Dermis microvascular lymphatic vessel endothelial cell (primary cell): ENCODE measurements around the gene APBA2. TPM values are rescaled to one million over a fixed set of nuclear protein-coding genes. Genes with fewer than 3 reads are reported as not detected.

Experiments
- DNase-seq, 2 donors: peaks; one replicate each; pipeline versions ENCODE4 v3.0.0 to v3.0.0-alpha.2; 2010; ENCODE audit warnings: low read depth in 2 of 2
- total RNA-seq: library from RNA; depleted of rRNA; stranded (reverse); fragments of >200 nt; gene quantifications from 2 replicates; pipeline ENCODE4 v1.2.1, GENCODE V29; 2014

APBA2 gene
- total RNA-seq, 1 donor from 2014 or later: 22.7 TPM

GRCh38 chr15:29101491-29101890 lies 215.7 kb downstream of the APBA2 start:
- DNase-seq: no peak

GRCh38 chr15:29102173-29102794 lies 216.5 kb downstream of the APBA2 start:
- peak in 1 of 2 donors; percentile 57 for DNase-seq

- DNase-seq: no peak
Measured at GRCh38 chr15:29102911-29103823, 217.4 kb downstream of the APBA2 start.

GRCh38 chr15:29103824-29104565 lies 218.2 kb downstream of the APBA2 start:
- peak in 1 of 2 donors; percentile 71 for DNase-seq

GRCh38 chr15:29104566-29104880 lies 218.7 kb downstream of the APBA2 start:
- DNase-seq: no peak

GRCh38 chr15:29105151-29105854 lies 219.5 kb downstream of the APBA2 start:
- no peak for DNase-seq

- DNase-seq: no peak
Measured at GRCh38 chr15:29106116-29106515, 220.3 kb downstream of the APBA2 start.

GRCh38 chr15:29106551-29107290 lies 220.9 kb downstream of the APBA2 start:
- DNase-seq: no peak

- DNase-seq: no peak
Measured at GRCh38 chr15:29107291-29107890, 221.6 kb downstream of the APBA2 start.

- no peak for DNase-seq
Measured at GRCh38 chr15:29107971-29108645, 222.3 kb downstream of the APBA2 start.

- DNase-seq: no peak
Measured at GRCh38 chr15:29109762-29110161, 224.0 kb downstream of the APBA2 start.

GRCh38 chr15:29110176-29110575 lies 224.4 kb downstream of the APBA2 start:
- no peak for DNase-seq

GRCh38 chr15:29110733-29111132 lies 225.0 kb downstream of the APBA2 start:
- no peak for DNase-seq

GRCh38 chr15:29111705-29112281 lies 226.0 kb downstream of the APBA2 start:
- DNase-seq: no peak

GRCh38 chr15:29113336-29114220 lies 227.8 kb downstream of the APBA2 start:
- DNase-seq: no peak

GRCh38 chr15:29114221-29115092 lies 228.7 kb downstream of the APBA2 start:
- no peak for DNase-seq
